GM21786 (cell line): ENCODE data around the gene IL17RB.

ENCODE experiments used
- ATAC-seq: cut with Tn5 transposase; IDR thresholded peaks from one replicate; pipeline ENCODE4 v1.9.1; 2021; ENCODE audit not compliant: unreplicated experiment

Gene IL17RB

DNA sequence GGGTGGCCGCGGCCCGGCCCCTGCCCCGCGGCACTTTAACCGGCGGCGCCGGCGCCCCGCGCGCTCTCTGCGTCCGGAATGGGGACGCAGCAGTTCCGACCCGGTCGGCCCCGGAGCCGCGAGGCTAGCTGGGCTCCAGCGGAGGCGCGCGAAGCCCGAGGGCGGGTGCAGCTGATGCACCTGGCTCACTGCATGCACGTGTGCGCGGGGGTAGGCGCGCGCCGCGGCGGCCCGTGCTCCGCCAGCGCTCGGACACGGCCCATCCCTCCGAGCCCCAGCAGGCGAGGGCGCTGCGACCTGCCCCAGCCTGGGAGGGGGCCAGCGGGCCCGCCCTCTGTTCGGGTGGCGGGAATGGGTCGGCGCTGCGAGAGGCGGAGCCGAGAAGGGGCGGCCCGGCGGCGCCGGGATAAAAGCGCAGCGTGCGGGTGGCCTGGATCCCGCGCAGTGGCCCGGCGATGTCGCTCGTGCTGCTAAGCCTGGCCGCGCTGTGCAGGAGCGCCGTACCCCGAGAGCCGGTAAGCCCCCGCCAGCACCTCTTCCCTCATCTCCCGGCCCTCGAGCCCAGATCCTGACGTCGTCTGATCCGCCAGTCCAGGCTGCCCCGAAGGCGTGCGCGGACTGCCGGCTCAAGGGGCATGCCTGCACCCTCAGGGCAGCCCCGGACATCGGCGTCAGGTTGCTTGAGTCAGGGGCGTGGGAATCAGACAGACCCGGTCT, at the start of gene IL17RB, which contains the start of gene CHDH:
Gene IL17RB (plus strand): TSS at position 435 of the 717 bp plus-strand sequence. CDS start 21 bp downstream, at position 456.
Gene CHDH (minus strand): TSS at position 286 of the 717 bp plus-strand sequence. CDS start 22,411 bp downstream, outside the sequence.
- peak; percentile 25 for ATAC-seq

- ATAC-seq = no peak
Measured at GRCh38 chr3:53798144-53798543, 48.2 kb upstream of the IL17RB start.

GRCh38 chr3:53799338-53799865, 47.0 kb upstream of the IL17RB start:
- no peak for ATAC-seq

DNA sequence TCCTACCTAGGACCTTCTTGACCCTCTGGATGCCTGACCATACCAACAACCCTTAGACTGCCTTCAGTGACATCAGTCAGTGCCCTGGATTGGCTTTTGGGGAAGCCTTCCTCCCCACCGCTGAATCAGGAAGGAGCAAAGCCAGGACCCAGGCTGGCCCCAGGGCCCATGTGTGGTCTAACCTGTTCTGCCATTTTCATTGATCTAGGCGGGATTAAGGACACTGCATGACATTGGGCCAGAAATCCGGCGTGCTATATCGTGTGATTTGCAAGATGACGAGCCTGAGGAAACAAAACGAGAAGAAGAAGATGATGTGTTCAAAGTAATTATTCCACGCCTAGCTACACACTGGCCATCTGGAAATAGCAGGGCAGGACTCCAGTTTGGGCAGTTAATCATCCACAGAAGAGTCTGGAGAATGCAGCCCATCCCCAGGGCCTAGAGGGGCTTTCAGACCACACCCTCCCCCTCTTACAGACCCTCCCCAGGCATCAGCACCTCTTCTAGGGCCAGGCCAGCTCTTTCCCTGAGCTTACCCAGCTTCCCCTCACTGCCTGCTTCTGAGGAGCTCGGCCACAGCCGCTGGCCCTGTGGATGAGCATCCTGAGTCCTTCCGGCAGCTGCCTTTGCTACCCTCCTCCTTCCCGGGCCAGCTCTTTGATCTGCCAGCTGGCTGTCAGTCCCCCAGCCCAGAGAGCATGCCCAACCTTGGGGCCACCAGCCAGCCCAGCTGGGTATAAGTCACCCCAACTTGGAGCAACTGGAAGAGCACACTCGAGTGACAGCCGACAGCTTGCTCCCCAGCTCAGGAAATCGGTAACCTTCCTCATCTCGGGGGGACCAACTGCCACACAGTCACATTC, 46.1 kb upstream of the IL17RB start:
- no peak for ATAC-seq

DNA sequence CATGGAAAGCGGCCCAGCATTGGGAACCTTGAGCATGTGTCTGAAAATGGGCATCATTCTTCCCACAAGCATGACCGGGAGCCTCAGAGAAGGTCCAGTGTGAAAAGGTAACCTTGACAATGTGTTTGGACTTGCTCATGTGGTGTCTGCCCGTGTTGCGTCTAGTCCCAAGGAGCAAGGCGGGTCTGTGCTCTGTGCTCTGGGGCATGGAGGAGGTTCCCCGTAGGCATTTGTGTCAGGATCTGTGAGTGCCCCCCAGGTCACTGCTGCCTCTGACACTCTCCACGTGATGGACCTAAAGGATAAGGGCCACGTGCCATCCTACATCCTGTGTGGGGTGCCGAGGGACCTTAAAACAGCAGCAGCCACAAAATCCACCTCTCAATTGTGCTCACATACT, 45.0 kb upstream of the IL17RB start:
- ATAC-seq = no peak

GRCh38 chr3:53802256-53802880, 44.0 kb upstream of the IL17RB start:
- no peak for ATAC-seq

- ATAC-seq = no peak
Measured at GRCh38 chr3:53803124-53803815, 43.1 kb upstream of the IL17RB start.

DNA sequence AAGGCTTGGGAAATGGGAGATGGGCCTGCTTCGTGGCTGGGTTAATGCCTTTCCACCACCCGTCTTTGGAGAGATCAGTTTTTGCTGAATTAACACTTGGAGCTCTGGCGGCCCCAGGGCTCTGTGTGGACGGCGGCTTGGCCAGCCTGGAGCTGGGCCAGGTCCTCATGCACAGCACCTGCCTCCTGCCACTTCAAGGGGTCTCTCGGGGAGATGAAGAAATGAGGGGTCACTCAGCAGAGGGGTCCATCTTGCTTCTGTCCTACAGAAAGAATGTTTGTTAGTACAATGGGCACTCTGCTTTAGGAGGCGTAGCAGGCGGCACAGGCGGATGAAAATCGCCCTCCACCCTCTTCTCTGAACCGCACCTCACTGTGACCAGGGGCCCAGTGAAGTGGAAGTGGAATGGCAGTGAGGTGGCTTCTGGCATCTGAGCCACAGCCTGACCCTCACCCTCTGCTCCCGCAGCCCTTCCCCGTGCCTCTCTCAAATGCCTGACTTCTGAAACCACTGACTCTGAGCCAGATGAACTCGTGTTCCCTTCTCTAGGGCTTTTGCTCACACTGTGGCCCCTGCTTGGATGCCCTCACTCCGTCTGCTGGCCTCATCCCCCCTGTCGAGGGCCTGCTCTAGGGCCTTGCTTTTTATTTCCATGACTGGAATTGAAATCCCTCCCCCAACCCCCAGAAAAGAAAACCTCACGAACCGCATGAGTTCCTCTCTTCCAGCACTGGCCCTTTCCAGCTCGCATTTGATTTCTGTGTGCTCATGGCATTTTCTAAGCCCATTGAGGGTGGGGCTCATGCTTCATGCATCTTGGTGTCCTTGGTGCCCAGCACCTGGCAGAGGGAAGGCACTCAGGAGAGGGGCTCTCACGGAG, 42.3 kb upstream of the IL17RB start:
- ATAC-seq = no peak

DNA sequence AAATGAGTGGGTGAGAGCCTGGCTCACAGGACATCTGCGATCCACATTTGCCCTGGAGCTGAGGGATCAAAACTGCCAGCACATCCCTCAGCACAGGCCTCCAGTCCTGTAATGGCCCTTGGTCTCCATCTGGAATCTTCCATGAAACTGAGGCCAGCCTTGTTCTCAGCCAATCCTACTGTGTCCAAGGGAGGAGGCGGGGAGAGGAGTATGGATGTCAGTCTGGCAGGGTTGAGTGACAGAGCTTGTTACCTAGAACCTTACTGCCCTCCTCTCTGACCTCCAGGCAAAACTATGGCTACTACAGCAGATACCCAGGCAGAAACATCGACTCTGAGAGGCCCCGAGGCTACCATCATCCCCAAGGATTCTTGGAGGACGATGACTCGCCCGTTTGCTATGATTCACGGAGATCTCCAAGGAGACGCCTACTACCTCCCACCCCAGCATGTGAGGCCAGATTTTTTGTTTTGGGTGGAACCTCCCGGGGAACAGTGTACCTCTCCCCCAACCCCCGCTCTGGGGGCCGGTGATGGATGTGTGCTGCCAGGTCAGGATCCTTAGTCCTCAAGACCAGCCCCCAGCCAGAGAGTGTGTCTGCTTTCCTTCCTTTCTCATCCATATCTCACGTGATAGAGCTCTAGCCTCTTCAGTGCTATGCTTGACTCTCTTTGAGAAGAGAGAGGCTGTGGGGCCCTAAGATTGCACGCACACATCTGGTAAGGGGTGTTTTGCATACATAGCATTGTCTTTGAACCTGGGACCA, 41.5 kb upstream of the IL17RB start:
- no peak for ATAC-seq

GRCh38 chr3:53805463-53806159, 40.8 kb upstream of the IL17RB start:
- no peak for ATAC-seq

DNA sequence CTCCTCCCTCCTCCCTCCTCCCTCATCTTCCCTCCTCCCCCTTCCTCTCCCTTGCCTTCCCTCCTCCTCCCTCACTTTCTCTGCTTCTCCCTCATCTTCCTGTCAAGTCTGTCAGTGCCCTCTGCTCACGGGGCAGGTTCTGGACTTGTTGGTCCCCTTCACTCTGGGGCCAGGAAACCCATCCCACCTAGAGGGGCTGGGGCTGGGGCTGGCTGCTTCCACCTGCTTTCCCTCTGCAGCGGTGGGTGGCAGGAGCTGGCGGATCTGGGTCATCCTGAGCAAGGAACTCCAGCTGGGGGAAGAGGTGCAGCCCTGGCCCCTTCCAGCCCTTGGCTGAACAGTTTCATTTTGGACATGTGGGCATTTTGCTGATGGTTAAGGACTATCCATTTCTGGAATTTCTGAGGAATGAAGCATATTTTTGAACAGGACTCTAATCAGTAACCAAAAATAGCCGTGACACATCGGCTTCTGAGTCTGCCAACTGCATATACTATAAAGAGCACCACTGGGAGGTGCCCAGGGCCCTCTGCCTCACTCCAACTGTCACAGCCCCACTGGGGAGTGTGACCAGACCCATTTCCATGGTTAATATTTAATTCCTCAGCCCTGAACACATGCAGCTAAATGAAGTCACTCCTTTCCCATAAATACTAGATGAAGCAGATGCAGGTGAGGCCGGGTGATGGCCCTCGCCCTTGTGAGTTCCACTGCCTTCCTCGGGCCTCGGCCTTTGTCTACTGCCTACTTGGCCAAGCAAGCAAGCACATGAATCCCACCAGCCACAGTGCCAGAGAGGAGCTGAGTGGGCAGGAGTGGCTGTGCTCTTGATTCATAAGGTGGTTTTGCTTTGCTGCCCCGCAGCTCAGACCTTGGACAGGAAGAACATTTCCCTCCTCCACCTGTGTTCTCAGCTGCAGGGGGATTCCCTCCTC, 39.9 kb upstream of the IL17RB start:
- peak; percentile 69 for ATAC-seq

- ATAC-seq = no peak
Measured at GRCh38 chr3:53807117-53807810, 39.1 kb upstream of the IL17RB start.

DNA sequence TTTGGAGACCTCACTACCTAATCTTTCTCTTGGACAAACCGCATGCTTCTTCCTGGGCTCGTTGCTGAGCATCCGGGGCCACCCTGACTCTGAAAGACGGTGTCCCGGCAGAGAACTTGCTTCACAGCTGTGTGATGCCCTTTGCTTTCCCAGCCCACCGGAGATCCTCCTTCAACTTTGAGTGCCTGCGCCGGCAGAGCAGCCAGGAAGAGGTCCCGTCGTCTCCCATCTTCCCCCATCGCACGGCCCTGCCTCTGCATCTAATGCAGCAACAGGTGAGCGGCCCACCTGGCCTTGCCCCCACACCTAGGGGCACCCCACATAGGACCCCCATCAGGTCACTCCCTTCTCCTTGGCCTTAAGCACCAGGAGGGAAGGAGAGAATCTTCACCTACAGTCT, 37.9 kb upstream of the IL17RB start:
- no peak for ATAC-seq

- no peak for ATAC-seq
Measured at GRCh38 chr3:53809267-53809666, 37.1 kb upstream of the IL17RB start.

DNA sequence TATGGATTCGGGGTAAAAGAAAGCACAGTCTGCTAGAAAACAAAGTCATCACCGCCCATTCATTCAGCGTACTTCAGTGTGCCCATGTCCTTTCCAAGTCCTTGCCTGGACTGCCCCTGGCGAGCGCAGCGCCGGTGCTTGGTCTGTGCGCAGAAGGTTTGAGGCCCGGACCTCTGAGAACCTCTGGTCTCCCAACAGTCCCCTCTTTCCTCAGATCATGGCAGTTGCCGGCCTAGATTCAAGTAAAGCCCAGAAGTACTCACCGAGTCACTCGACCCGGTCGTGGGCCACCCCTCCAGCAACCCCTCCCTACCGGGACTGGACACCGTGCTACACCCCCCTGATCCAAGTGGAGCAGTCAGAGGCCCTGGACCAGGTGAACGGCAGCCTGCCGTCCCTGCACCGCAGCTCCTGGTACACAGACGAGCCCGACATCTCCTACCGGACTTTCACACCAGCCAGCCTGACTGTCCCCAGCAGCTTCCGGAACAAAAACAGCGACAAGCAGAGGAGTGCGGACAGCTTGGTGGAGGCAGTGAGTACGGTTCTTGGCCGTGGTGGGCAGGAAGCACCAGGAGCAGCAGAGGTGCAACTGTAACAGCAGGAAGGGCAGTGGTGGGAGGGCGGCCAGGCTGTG, 36.5 kb upstream of the IL17RB start:
- no peak for ATAC-seq
